T-helper 17 cell (primary cell): ENCODE measurements around the gene IL17B. TPM values are rescaled to one million over a fixed set of nuclear protein-coding genes. Genes with fewer than 3 reads are reported as not detected.

ENCODE experiments used
- ATAC-seq: fragments of 150-1000 bp; cut with Tn5 transposase; 2 replicates; pipeline ENCODE4 v1.10.0; 2021; ENCODE audit warnings: mild to moderate bottlenecking, moderate library complexity
- DNase-seq, 3 donors: peaks; one replicate each; pipeline versions ENCODE4 v3.0.0 to v3.0.0-alpha.2; 2020 to 2021
- H3K9me3 ChIP-seq: one replicate; pipeline ENCODE4 v1.7.0; 2013; ENCODE audit warnings: low read length, mild to moderate bottlenecking; ENCODE audit not compliant: control insufficient read depth, poor library complexity, severe bottlenecking
- H3K27ac Mint-ChIP-seq: one replicate; pipeline ENCODE4 v1.8.0; 2022; ENCODE audit warnings: mild to moderate bottlenecking, moderate library complexity, mixed read lengths
- H3K27me3 Mint-ChIP-seq: one replicate; pipeline ENCODE4 v1.8.0; 2022; ENCODE audit warnings: mixed read lengths
- H3K36me3 Mint-ChIP-seq: one replicate; pipeline ENCODE4 v1.8.0; 2022; ENCODE audit warnings: low read depth, mixed read lengths
- H3K4me1 Mint-ChIP-seq: one replicate; pipeline ENCODE4 v1.8.0; 2022; ENCODE audit warnings: mild to moderate bottlenecking, mixed read lengths
- H3K4me3 Mint-ChIP-seq: one replicate; pipeline ENCODE4 v1.8.0; 2022; ENCODE audit warnings: mild to moderate bottlenecking, moderate library complexity, mixed read lengths
- total RNA-seq, 4 donors: library from RNA in 2 of 4; stranded (reverse) in 2 of 4; gene quantifications; one replicate each; pipeline ENCODE4 v1.2.3 and lab custom pipeline; 2022 to 2026

Gene IL17B
- total RNA-seq, 2 donors from 2014 or later, result not detected

DNA sequence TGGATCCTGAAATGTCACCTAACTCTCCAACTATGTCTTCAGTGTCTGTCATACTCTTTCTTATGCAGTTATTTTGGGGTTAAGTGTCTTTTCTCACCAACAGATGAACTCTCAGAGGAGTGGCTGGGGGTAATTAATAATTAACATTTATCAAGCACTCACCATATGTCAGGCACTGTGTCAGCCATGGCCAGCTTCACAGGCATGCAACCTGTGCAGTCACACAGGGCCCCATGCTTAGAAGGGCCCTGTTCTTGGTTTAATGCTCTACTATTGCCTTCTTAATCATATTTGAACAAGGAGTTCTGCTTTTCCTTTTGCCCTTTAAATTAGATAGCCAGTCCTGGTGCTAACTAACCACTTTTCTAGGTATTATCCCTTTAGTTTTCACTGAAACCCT, 37.2 kb downstream of the IL17B start:
- ATAC-seq (no peak), DNase-seq (no peak)
- Mint-ChIP-seq H3K4me3 (no peak overlapping the region), H3K27me3 (peaks cover 5% of the 10 kb centered on the region), H3K27ac (no peak overlapping the region), H3K36me3 (peaks cover 3% of the 10 kb centered on the region), H3K4me1 (peaks cover 23% of the 10 kb centered on the region)
- no peaks in the 10 kb centered on the region for H3K9me3 ChIP-seq

DNA sequence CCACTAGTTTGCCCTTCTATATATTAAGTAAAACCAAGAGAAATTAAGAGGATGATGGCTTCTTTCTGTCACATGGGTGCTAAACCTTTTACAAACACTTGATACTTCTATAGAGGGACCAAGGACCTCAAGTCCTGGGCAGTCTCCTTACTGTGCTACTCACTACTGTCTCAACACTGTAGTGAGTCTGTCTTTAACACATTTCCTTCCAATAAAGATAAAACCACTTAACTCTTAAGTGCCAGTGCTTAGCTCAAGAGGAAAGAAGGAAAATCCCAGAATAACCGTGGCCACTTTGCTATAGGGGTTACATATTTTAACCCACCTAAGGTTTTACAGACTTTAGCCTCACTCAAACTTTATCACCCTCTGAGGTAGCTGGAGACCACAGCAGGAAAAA, 38.2 kb downstream of the IL17B start:
- no peaks in the 10 kb centered on the region for H3K9me3 ChIP-seq
- H3K4me1 Mint-ChIP-seq, result peaks cover 19% of the 10 kb centered on the region
- H3K36me3 Mint-ChIP-seq, result peaks cover 3% of the 10 kb centered on the region
- DNase-seq, result no peak
- ATAC-seq, result no peak
- H3K4me3 Mint-ChIP-seq, result no peak overlapping the region
- H3K27me3 Mint-ChIP-seq, result peaks cover 5% of the 10 kb centered on the region
- no peak overlapping the region for H3K27ac Mint-ChIP-seq

DNA sequence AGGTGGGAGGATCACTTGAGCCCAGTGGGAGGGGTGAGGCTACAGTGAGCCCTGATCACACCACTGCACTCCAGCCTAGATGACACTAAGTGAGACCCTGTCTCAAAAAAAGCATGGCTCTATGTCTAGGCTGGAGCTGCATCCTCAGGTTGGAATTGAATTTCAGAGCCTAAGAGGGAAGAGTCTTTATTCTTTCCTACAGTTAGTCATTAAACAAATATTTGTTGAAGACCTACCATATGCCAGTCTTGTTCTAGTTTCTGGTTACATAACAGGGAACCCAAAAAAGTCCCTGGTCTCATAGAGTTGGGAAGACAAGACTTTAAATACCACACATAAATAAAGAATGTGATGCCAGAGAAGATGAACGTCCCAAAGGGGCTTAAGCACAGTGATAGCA, 40.7 kb downstream of the IL17B start:
- ATAC-seq (no peak), DNase-seq (no peak)
- no peaks in the 10 kb centered on the region for H3K9me3 ChIP-seq
- Mint-ChIP-seq H3K4me3 (no peak overlapping the region), H3K36me3 (peaks cover 3% of the 10 kb centered on the region), H3K27ac (no peak overlapping the region), H3K4me1 (peaks cover 5% of the 10 kb centered on the region), H3K27me3 (peaks cover 5% of the 10 kb centered on the region)

DNA sequence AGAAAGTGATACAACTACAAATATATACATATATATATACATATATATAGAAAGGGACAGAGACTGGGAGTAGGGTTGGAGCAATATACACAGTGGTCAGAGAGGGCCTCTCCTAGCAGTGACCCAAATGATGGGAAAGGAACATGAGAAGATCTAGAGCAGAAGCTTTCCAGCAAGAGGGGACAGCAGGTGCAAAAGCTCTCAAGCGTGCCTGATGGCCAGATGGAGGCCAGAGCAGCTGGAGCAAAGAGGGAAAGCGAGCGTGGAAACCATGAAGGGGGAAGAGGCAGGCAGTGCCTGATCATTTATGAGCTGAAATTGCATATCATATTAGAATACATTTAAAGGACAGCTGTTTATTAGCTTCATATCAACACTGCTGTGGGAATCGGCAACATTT, 41.4 kb downstream of the IL17B start:
- Mint-ChIP-seq H3K4me3 (no peak overlapping the region), H3K36me3 (peaks cover 3% of the 10 kb centered on the region), H3K27me3 (peaks cover 5% of the 10 kb centered on the region), H3K27ac (no peak overlapping the region), H3K4me1 (peaks cover 3% of the 10 kb centered on the region)
- no peaks in the 10 kb centered on the region for H3K9me3 ChIP-seq
- ATAC-seq (no peak), DNase-seq (no peak)

DNA sequence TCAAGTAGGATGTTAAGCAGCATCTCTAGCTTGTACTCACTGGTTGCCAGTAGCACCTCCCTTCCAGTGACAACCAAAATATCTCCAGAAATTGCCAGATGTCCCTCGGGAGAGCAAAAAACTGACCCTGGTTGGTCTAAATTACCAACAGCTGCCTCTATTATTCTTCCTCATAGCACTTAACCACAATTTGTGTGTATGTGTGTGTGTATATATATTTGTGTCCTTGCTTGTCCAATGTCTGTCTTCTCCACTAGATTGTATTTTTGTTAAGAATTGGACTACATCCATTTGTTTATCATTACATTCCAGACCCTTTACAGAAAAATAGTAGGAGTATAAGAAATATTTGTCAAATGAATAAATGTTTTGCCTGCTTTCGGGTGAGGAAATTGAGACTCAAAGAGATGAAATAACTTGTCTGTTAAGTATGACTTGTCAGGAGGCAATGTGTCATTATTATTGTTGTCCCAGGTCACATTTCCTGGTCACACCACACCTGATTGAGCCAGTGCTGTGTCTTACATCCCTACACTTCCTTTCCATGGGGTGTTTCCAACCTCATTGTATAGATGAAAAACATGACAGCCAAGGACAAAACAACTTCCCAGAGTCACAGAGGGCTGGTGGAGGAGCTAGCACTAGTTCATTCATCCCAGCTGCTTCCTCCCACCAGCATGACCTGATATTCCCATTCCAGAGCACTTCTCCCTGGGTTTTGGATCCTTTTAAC, 45.2 kb downstream of the IL17B start:
- no peak for DNase-seq
- no peak overlapping the region for H3K27ac Mint-ChIP-seq
- no peak for ATAC-seq
- H3K4me3 Mint-ChIP-seq, result no peak overlapping the region
- H3K27me3 Mint-ChIP-seq, result peaks cover 5% of the 10 kb centered on the region
- H3K9me3 ChIP-seq, result no peaks in the 10 kb centered on the region
- H3K4me1 Mint-ChIP-seq, result peaks cover 5% of the 10 kb centered on the region
- peaks cover 3% of the 10 kb centered on the region for H3K36me3 Mint-ChIP-seq

DNA sequence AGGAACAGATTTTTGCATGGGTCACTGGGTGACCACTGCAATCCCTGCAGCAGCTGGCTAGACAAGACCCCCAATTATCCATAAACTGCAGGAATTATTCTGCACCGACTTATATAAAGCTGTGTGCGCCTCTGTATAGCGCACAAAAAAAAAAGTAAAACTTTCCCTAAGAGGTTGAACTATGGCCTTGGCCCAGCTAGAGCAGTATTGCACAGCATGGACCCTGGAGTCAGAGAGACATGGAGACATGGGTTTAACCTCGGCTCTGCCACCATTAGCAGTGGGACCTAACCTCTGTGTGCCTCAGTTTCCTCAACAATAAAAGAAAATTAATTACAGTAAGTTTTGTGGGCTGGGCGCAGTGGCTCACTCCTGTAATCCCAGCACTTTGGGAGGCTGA, 50.9 kb downstream of the IL17B start:
- Mint-ChIP-seq H3K27ac (no peak overlapping the region), H3K4me1 (peaks cover 4% of the 10 kb centered on the region), H3K27me3 (no peaks in the 10 kb centered on the region), H3K4me3 (no peak overlapping the region), H3K36me3 (no peaks in the 10 kb centered on the region)
- H3K9me3 ChIP-seq, result no peaks in the 10 kb centered on the region
- DNase-seq, result no peak
- no peak for ATAC-seq

DNA sequence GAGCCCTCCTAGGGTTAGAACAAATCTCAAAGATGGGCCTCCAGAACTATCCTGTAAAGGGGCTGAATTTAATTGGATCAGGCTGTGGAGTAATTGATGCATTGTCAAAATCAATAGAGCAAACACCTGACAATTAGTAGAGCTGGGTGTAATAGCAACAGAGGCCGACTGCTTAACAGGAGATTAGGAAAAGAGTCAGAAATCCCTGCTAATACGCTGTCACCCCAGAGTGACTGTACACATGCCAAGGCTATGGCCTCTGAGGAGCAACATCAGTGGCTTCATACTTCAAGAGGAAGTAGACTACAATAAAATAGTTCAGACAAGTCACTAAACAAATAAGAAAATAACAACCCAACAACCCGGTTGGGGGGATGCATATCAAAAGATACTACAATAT, 52.5 kb downstream of the IL17B start:
- H3K4me3 Mint-ChIP-seq, result no peak overlapping the region
- H3K36me3 Mint-ChIP-seq, result no peaks in the 10 kb centered on the region
- peaks cover 4% of the 10 kb centered on the region for H3K4me1 Mint-ChIP-seq
- no peak for ATAC-seq
- H3K27me3 Mint-ChIP-seq, result no peaks in the 10 kb centered on the region
- H3K27ac Mint-ChIP-seq, result no peak overlapping the region
- no peaks in the 10 kb centered on the region for H3K9me3 ChIP-seq
- DNase-seq, result no peak

DNA sequence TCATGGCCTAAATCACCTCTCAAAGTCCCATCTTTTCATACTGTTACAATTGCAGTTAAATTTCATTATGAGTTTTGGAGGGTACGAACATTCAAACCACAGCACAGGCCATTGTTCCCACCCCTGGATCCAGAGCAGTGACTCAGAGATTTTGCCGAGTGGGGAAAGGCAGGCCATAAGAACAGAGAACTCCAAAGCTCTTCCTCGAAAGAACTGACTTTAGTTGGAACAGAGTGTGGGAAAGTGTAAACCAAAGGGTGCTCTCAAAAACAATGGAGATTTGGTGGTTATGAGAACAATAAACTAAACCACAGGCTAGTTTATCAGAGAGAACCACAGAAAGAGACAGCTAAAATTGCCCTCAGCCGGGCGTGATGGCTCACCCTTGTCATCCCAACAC, 53.2 kb downstream of the IL17B start:
- no peaks in the 10 kb centered on the region for H3K9me3 ChIP-seq
- DNase-seq (no peak), ATAC-seq (no peak)
- H3K27me3 Mint-ChIP-seq, result no peaks in the 10 kb centered on the region
- H3K4me3 Mint-ChIP-seq, result no peak overlapping the region
- H3K36me3 Mint-ChIP-seq, result no peaks in the 10 kb centered on the region
- H3K27ac Mint-ChIP-seq, result no peak overlapping the region
- peaks cover 4% of the 10 kb centered on the region for H3K4me1 Mint-ChIP-seq

DNA sequence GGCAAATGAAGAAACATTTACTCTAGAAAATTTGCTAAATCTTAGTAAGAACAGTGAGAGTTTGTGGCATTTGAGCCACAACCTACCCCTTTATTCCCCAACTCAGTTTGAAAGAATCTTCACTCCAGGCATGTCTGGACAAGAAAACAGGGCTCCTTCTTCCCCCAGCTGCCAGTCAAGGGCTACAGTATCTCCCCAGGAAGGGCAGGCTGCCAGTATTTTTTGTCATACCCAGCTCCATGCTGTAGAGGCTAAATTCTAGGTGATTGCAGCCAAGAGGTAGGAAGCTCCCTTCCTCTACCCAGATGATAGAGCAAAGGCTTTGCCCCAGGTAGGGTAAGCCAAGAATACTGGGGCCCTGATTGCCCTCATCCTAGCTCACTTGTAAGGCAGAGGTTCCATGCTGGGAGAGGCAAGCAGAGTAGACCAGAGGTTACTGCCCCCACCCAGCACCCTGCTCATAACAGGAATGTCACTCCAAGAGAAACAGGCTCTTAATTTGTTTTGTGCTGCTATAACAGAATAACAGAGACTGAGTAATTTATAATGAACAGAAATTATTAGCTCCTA, 53.8 kb downstream of the IL17B start:
- DNase-seq (no peak), ATAC-seq (no peak)
- H3K9me3 ChIP-seq, result no peaks in the 10 kb centered on the region
- Mint-ChIP-seq H3K36me3 (no peaks in the 10 kb centered on the region), H3K4me3 (no peak overlapping the region), H3K27ac (no peak overlapping the region), H3K27me3 (no peaks in the 10 kb centered on the region), H3K4me1 (peaks cover 4% of the 10 kb centered on the region)

DNA sequence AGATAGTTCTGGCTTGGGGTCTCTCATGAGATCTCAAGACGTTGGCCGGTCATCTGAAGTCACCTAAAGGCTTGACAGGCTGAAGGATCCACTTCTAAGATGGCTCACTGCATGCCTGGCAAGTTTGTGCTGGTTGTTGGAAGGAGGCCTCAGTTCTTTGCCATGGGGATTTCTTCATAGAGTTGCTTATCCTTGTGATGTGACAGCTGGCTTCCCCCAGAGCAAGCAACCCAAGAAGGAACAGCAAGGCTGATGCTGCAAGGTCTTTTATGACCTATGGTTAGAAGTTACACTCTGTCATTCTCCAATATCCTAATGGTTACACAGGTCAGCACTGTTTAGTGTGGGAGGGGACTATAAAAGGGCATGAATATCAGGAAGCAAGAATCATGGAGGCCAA, 54.5 kb downstream of the IL17B start:
- no peaks in the 10 kb centered on the region for H3K9me3 ChIP-seq
- Mint-ChIP-seq H3K27me3 (no peaks in the 10 kb centered on the region), H3K27ac (no peak overlapping the region), H3K4me1 (peaks cover 4% of the 10 kb centered on the region), H3K36me3 (no peaks in the 10 kb centered on the region), H3K4me3 (no peak overlapping the region)
- DNase-seq (no peak), ATAC-seq (no peak)

Other genes starting within 250 kb of the IL17B start
- 10 to 100 TPM in 1 of 2 donors, under 1 TPM in 1; 0.55 to 18.5 TPM for gene ABLIM3, start 237.8 kb downstream of the IL17B start, total RNA-seq
- under 1 TPM in 1 of 2 donors, not detected in 1; 0.52 TPM for gene AFAP1L1, start 107.4 kb downstream of the IL17B start, total RNA-seq
- 10 to 100 TPM; 21.2 to 33.0 TPM for gene GRPEL2, start 33.8 kb downstream of the IL17B start, total RNA-seq
- 10 to 100 TPM; 33.1 to 35.0 TPM for gene PCYOX1L, start 21.2 kb downstream of the IL17B start, total RNA-seq
- 100 to 1,000 TPM; 192 to 212 TPM for gene CSNK1A1, start 172.1 kb upstream of the IL17B start, total RNA-seq
- gene ARHGEF37, start 202.2 kb upstream of the IL17B start, total RNA-seq, result under 1 TPM; 0.25 to 0.76 TPM